NB4 (cell line): Measurements from ENCODE around the gene PLA2G3.

Experiments used
- MYC ChIP-seq: IDR thresholded peaks from 2 replicates; pipeline ENCODE4 v1.6.1; 2011; ENCODE audit warnings: low read depth, low read length
- POLR2A ChIP-seq: IDR thresholded peaks from 2 replicates; pipeline ENCODE4 v1.6.1; 2011; ENCODE audit warnings: mild to moderate bottlenecking; ENCODE audit not compliant: insufficient read length; ENCODE audit errors: extremely low read depth
- TF ChIP-seq, protein P1 (sequence below): IDR thresholded peaks from one replicate; pipeline ENCODE4 v1.5.1; 2012; ENCODE audit warnings: low read depth, low read length
- TF ChIP-seq, protein P2 (sequence below): IDR thresholded peaks from 2 replicates; pipeline ENCODE4 v1.6.1; 2011; ENCODE audit warnings: low read depth, low read length

DNA sequence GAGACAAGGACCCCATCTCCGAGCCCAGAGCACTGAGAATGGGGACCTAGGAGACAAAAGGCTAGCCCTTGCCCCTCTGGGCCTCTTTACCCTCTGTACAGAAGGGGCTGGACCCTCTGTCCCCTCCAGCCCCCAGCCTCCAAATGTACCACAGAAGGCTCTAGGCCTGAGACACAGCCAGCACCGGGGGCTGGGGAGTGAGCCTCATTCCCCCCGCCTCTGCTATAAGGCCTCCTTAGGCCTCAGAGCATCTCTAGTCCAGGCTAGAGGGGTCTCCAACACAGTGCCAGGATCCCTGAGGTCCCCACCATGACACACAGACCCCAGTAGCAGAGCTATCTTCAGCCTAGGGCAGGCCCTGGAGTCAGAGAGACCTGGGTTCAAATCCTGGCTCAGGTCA is 54.4 kb downstream of the PLA2G3 start:
- TF ChIP-seq, protein P1, sequence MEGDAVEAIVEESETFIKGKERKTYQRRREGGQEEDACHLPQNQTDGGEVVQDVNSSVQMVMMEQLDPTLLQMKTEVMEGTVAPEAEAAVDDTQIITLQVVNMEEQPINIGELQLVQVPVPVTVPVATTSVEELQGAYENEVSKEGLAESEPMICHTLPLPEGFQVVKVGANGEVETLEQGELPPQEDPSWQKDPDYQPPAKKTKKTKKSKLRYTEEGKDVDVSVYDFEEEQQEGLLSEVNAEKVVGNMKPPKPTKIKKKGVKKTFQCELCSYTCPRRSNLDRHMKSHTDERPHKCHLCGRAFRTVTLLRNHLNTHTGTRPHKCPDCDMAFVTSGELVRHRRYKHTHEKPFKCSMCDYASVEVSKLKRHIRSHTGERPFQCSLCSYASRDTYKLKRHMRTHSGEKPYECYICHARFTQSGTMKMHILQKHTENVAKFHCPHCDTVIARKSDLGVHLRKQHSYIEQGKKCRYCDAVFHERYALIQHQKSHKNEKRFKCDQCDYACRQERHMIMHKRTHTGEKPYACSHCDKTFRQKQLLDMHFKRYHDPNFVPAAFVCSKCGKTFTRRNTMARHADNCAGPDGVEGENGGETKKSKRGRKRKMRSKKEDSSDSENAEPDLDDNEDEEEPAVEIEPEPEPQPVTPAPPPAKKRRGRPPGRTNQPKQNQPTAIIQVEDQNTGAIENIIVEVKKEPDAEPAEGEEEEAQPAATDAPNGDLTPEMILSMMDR: no peak
- TF ChIP-seq POLR2A: no peak
- no peak for TF ChIP-seq MYC
- TF ChIP-seq, protein P2, sequence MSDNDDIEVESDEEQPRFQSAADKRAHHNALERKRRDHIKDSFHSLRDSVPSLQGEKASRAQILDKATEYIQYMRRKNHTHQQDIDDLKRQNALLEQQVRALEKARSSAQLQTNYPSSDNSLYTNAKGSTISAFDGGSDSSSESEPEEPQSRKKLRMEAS: no peak
